Measurements from ENCODE around the gene SEMA3F. TPM values are rescaled to one million over a fixed set of nuclear protein-coding genes. Genes with fewer than 3 reads are reported as not detected.

Gene SEMA3F
- total RNA-seq, 1 experiment from 2014 or later, result 69.6 TPM

DNA sequence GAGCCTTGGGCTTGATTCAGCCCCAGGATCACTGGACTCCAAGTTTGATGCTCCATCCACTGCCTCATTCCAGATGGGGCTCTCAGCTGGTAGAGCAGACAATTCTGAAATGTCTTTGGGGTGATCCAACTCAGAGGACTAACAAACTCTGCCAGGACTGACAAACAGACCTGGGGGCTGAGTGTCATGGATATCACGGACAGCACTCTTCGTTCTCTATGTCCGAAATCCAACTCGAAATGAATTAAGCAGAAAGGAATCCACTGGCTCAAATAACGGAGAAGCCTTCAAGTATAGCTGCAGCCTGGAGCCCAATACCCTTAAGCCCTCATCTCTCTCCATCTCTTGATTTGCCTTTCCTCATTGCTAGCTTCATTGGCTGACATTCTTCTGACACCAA lies 64.2 kb downstream of the SEMA3F start:
- H3K4me3 ChIP-seq (ENCODE audit: low read depth in 2 of 2, low read length in 2 of 2), result no peak overlapping the region
- no peaks in the 10 kb centered on the region for H3K27me3 ChIP-seq (ENCODE audit: control insufficient read depth, insufficient read depth, low read length)
- ATAC-seq (no peak), DNase-seq (ENCODE audit: low read depth, low spot score) (no peak)
- no peaks in the 10 kb centered on the region for H3K4me1 ChIP-seq (ENCODE audit: control insufficient read depth, insufficient read depth, low read length)
- no peaks in the 10 kb centered on the region for H3K9me3 ChIP-seq (ENCODE audit: control insufficient read depth, insufficient read depth, low read depth, low read length)
- POLR2A ChIA-PET, result interaction anchor here (0.5 kb wide), 1 partner anchor 26 kb away, joined by 5 read pairs; no protein-coding TSS in a partner anchor
- CTCF ChIA-PET, result no interaction called here
- BruUV-seq (replicated peaks), result no TSS peak
- H3K36me3 ChIP-seq (ENCODE audit: control insufficient read depth, insufficient read depth, low read length), result no peaks in the 10 kb centered on the region
- H3K27ac ChIP-seq (ENCODE audit: low read length), result no peak overlapping the region
- TF ChIP-seq, protein P1, sequence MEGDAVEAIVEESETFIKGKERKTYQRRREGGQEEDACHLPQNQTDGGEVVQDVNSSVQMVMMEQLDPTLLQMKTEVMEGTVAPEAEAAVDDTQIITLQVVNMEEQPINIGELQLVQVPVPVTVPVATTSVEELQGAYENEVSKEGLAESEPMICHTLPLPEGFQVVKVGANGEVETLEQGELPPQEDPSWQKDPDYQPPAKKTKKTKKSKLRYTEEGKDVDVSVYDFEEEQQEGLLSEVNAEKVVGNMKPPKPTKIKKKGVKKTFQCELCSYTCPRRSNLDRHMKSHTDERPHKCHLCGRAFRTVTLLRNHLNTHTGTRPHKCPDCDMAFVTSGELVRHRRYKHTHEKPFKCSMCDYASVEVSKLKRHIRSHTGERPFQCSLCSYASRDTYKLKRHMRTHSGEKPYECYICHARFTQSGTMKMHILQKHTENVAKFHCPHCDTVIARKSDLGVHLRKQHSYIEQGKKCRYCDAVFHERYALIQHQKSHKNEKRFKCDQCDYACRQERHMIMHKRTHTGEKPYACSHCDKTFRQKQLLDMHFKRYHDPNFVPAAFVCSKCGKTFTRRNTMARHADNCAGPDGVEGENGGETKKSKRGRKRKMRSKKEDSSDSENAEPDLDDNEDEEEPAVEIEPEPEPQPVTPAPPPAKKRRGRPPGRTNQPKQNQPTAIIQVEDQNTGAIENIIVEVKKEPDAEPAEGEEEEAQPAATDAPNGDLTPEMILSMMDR (IDR thresholded peaks at IDR 0.05), result no peak
- TF ChIP-seq, protein P2, sequence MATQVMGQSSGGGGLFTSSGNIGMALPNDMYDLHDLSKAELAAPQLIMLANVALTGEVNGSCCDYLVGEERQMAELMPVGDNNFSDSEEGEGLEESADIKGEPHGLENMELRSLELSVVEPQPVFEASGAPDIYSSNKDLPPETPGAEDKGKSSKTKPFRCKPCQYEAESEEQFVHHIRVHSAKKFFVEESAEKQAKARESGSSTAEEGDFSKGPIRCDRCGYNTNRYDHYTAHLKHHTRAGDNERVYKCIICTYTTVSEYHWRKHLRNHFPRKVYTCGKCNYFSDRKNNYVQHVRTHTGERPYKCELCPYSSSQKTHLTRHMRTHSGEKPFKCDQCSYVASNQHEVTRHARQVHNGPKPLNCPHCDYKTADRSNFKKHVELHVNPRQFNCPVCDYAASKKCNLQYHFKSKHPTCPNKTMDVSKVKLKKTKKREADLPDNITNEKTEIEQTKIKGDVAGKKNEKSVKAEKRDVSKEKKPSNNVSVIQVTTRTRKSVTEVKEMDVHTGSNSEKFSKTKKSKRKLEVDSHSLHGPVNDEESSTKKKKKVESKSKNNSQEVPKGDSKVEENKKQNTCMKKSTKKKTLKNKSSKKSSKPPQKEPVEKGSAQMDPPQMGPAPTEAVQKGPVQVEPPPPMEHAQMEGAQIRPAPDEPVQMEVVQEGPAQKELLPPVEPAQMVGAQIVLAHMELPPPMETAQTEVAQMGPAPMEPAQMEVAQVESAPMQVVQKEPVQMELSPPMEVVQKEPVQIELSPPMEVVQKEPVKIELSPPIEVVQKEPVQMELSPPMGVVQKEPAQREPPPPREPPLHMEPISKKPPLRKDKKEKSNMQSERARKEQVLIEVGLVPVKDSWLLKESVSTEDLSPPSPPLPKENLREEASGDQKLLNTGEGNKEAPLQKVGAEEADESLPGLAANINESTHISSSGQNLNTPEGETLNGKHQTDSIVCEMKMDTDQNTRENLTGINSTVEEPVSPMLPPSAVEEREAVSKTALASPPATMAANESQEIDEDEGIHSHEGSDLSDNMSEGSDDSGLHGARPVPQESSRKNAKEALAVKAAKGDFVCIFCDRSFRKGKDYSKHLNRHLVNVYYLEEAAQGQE (IDR thresholded peaks at IDR 0.05; ENCODE audit: insufficient read depth in 1 of 2, low read depth in 2 of 2, low read length in 1 of 2), result no peak
- TF ChIP-seq TCF7L2 (IDR thresholded peaks at IDR 0.05; ENCODE audit: low read depth, low read length) (no peak), POLR2AphosphoS5 (IDR thresholded peaks at IDR 0.05; ENCODE audit: low read depth, low read length) (no peak), SIN3A (IDR thresholded peaks at IDR 0.05; ENCODE audit: borderline replicate concordance, insufficient read depth, low read depth, low read length) (no peak)
- in situ Hi-C loops (cut with HindIII; ENCODE audit: low pct_unique_long_range_greater_than_20kb, low sequenced_read_pairs) (no loop called here), intact Hi-C loops (cut with micrococcal nuclease; ENCODE audit: unreplicated experiment) (no loop called here)

DNA sequence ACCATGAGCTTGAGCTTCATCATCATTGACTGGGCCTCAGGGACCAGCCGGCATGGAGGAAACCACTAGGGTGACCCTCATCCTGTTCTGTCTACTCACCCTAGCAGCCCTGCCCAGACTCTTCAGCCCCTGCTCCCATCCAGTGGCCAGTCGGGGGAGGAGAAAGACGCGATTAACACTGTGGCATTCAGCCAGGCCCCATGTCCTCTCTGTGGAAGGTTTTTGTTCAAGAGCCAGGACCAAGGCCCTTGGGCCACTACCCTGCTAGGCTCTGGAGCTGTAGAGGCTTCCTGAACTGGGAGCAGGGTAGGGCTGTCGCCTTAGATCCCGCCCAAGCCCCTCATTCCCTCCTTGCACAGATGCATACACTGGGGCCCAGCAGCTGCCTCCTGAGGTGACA lies 65.0 kb downstream of the SEMA3F start:
- BruUV-seq (replicated peaks), result no TSS peak

More for the DNA sequence above, 65.0 kb downstream of the SEMA3F start:
- TF ChIP-seq, protein P1 (IDR thresholded peaks at IDR 0.05), result no peak
- TF ChIP-seq POLR2AphosphoS5 (IDR thresholded peaks at IDR 0.05; ENCODE audit: low read depth, low read length) (no peak), TCF7L2 (IDR thresholded peaks at IDR 0.05; ENCODE audit: low read depth, low read length) (no peak), SIN3A (IDR thresholded peaks at IDR 0.05; ENCODE audit: borderline replicate concordance, insufficient read depth, low read depth, low read length) (no peak)
- TF ChIP-seq, protein P2 (IDR thresholded peaks at IDR 0.05; ENCODE audit: insufficient read depth in 1 of 2, low read depth in 2 of 2, low read length in 1 of 2), result no peak
- ChIA-PET POLR2A (no interaction called here), CTCF (no interaction called here)
- H3K4me3 ChIP-seq (ENCODE audit: low read depth in 2 of 2, low read length in 2 of 2), result no peak overlapping the region
- no peaks in the 10 kb centered on the region for H3K27me3 ChIP-seq (ENCODE audit: control insufficient read depth, insufficient read depth, low read length)
- H3K27ac ChIP-seq (ENCODE audit: low read length), result no peak overlapping the region
- intact Hi-C loops (cut with micrococcal nuclease; ENCODE audit: unreplicated experiment) (no loop called here), in situ Hi-C loops (cut with HindIII; ENCODE audit: low pct_unique_long_range_greater_than_20kb, low sequenced_read_pairs) (no loop called here)
- ATAC-seq (no peak), DNase-seq (ENCODE audit: low read depth, low spot score) (no peak)
- H3K4me1 ChIP-seq (ENCODE audit: control insufficient read depth, insufficient read depth, low read length), result no peaks in the 10 kb centered on the region
- H3K9me3 ChIP-seq (ENCODE audit: control insufficient read depth, insufficient read depth, low read depth, low read length), result no peaks in the 10 kb centered on the region
- no peaks in the 10 kb centered on the region for H3K36me3 ChIP-seq (ENCODE audit: control insufficient read depth, insufficient read depth, low read length)
